ENCODE measurements around the gene NCOA7. TPM values are rescaled to one million over a fixed set of nuclear protein-coding genes. Genes with fewer than 3 reads are reported as not detected.

Gene NCOA7
- total and polyA plus RNA-seq, 9 of the 15 experiments (the other 6 are each of a cell fraction or from before 2014, with no cell fraction given) = 5.8 to 14.6 (median 9.3) TPM

DNA sequence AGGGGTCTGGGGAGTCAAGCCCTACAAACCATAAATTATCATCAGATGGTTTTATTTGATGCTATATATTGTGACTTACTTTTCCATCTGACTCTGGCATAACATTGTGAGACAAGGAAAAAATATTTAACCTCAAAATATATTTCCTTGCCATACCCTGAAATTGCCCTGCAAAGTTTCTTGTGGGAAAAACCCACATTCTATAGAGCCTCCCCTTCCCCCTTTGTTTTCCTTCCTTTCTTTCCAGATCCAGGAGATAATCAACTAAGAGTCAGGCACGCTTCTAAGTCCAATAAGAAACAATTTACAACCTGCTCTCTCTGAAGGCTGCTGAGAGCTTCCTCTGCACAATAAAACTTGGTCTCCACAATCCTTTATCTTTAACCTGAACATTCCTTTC lies 148.3 kb downstream of the NCOA7 start (continued):
- TF ChIP-seq, protein P1, sequence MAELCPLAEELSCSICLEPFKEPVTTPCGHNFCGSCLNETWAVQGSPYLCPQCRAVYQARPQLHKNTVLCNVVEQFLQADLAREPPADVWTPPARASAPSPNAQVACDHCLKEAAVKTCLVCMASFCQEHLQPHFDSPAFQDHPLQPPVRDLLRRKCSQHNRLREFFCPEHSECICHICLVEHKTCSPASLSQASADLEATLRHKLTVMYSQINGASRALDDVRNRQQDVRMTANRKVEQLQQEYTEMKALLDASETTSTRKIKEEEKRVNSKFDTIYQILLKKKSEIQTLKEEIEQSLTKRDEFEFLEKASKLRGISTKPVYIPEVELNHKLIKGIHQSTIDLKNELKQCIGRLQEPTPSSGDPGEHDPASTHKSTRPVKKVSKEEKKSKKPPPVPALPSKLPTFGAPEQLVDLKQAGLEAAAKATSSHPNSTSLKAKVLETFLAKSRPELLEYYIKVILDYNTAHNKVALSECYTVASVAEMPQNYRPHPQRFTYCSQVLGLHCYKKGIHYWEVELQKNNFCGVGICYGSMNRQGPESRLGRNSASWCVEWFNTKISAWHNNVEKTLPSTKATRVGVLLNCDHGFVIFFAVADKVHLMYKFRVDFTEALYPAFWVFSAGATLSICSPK (IDR thresholded peaks at IDR 0.05; ENCODE audit: borderline replicate concordance) = no peak
- TF ChIP-seq ETS2 (tag; IDR thresholded peaks at IDR 0.05; ENCODE audit: borderline replicate concordance, poor library complexity, severe bottlenecking) (no peak), ZNF584 (CRISPR knock-in tag; IDR thresholded peaks at IDR 0.05; ENCODE audit: low read depth) (no peak), DPF2 (IDR thresholded peaks at IDR 0.05) (no peak), ZNF589 (CRISPR knock-in tag; IDR thresholded peaks at IDR 0.05; ENCODE audit: low read depth) (no peak), BRCA1 (IDR thresholded peaks at IDR 0.05) (no peak), BRCA1 (CRISPR knock-in tag; IDR thresholded peaks at IDR 0.05) (no peak), CCAR2 (IDR thresholded peaks at IDR 0.05; ENCODE audit: low read depth, low read length) (no peak), SRF (CRISPR knock-in tag; IDR thresholded peaks at IDR 0.05) (no peak), NELFE (IDR thresholded peaks at IDR 0.05; ENCODE audit: insufficient read depth, insufficient read length) (no peak)
- TF ChIP-seq, protein P2, sequence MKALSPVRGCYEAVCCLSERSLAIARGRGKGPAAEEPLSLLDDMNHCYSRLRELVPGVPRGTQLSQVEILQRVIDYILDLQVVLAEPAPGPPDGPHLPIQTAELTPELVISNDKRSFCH (CRISPR knock-in tag; IDR thresholded peaks at IDR 0.05) = no peak
- TF ChIP-seq, protein P2 (tag; IDR thresholded peaks at IDR 0.05) = no peak
